CD4-positive, alpha-beta T cell treated with Interleukin-15 for 4 hours (primary cell): ENCODE data around the gene ALK.

Source experiments
- DNase-seq: peaks from one replicate; pipeline ENCODE4 v3.0.0-alpha.2; 2020; ENCODE audit warnings: low spot score

The ALK gene

DNA sequence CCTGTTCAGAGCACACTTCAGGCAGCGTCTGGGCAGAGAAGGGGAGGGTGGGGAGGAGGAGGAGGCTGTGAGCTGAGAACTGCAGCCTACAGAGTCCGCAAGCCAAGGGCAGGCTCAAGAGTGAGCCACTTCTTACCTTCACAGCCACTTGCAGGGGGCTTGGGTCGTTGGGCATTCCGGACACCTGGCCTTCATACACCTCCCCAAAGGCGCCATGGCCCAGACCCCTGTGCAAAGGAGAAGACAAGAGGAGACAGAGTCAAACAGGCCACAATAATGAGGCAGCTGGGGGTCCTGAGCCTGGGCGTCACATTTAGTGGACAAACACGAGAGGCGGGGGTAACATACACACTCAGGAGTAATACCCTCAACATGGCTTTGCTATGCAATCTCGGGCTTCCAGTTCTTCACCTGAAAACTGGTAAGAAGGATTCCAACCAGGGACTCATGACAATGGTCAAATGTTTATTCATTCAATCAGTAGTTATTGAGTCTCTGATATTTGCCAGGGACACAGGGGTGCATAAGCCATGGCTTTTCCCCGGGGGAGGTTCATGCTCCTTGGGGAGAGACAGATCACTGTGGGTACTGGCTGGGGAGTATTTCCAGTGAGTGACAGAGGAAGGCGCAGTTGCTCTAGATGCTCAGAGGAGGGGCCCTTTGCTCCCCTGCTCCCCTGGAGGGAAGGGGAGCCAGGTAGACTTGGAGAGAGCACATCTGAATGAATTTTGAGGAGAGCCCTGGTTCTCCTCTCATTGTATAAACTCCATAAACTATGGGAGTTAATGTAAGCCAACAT lies 698.8 kb downstream of the ALK start:
- no peak for DNase-seq

DNA sequence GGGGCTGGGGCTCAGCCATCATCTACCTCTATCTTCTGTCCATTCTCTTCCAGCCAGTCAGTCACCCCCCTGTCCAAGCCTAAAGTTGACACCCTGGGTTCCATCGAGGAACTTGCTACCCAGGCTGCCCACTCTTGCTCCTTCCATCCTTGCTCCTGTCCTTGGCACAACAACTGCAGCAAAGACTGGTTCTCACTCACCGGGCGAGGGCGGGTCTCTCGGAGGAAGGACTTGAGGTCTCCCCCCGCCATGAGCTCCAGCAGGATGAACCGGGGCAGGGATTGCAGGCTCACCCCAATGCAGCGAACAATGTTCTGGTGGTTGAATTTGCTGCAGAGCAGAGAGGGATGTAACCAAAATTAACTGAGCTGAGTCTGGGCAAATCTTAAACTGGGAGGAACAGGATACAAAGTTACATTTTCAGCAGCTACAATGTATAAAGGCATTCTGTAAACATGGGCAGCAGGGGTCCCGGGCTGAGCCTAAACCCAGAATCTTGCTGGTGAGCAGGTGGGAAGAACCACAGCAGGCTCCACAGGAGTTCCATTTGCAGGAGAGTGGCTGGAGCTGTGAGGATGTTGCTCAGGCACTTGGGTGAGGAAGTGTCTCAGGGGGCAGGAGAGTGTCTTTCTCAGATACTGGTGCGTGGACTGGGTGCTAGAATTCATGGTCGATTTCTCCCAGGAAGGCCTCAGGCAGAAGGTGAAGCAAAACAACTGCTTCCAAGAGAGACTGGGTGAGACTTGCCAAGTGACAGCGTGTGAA lies 700.7 kb downstream of the ALK start:
- no peak for DNase-seq

DNA sequence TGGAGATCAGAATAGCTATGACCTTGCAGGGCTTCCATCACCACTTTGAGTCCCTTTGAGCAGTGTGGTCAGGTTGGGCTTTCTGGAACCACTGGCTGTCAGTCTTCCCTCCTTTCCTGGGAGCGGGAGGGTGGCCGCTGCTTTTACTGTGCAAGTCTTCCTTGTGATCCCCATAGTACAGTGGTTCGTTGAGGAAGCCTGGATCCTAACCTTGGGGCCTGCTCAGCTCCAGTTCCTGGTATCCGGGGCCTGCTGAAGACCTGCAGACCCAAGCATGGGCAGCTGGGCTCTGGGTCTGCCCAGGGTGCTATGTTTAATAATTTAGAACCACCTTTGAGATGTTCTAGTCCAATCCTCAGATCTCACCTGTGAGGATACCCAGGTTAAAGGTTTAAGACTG lies 702.0 kb downstream of the ALK start:
- DNase-seq = no peak

DNA sequence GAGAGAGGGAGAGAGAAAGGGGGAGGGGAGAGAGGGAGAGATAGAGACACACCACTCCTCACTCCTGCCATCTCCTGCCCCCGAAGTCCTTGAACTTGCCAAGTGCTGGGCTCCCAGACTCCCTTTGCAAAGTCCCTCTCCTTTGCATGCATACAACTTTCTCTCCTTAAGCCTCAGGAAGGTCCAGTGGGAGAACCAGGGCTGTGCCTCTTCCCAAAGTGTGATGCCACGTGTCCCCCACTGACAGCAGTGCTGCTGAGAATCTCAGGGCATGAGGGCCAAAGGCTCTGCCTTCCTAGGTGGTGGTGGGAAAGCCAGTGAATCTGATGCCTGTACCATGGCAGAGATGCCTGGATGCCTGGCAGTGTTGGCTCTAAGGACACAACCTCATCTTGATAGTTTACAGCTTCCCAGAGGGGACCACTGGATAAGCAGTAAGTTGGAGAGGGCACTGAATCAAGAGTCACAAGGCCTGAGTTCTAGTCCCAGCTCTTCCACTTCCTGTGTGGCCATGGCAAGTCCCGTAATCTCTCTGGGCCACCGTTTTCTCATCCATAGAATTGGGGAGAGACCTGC lies 702.7 kb downstream of the ALK start:
- DNase-seq = no peak

DNA sequence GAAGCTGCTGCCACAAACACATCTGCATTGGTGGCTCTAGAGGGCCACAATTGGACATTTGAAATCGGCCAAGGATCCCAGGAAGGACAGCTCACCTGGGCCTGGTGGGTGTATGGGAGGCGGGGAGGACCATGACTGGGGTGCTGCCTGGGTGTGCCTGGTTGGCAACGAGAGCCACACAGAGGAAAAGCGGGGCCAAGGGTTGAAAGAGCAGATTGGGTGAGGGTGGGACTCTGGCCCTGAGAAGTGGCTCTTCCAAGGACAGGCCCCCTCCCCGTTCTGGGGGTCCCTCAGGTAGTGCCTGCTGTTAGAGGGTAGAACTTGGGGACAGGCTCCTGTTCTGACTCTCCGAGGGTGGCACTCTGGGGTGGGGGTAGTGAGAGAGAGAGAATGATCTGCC lies 703.3 kb downstream of the ALK start:
- no peak for DNase-seq

DNA sequence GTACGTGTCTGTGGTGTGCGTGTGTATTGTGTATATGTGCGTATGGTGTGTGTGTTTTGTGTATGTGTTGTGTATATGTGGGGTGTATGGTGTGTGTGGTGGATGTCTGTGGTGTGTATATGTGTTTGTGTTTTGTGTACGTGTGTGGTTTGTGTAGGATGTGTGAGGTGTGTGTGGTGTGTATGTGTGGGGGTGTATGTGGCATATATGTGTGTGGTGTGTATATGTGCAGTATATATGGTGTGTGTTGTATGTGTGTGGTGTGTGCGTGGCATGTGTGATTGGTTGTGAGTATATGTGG lies 704.8 kb downstream of the ALK start:
- DNase-seq = no peak

DNA sequence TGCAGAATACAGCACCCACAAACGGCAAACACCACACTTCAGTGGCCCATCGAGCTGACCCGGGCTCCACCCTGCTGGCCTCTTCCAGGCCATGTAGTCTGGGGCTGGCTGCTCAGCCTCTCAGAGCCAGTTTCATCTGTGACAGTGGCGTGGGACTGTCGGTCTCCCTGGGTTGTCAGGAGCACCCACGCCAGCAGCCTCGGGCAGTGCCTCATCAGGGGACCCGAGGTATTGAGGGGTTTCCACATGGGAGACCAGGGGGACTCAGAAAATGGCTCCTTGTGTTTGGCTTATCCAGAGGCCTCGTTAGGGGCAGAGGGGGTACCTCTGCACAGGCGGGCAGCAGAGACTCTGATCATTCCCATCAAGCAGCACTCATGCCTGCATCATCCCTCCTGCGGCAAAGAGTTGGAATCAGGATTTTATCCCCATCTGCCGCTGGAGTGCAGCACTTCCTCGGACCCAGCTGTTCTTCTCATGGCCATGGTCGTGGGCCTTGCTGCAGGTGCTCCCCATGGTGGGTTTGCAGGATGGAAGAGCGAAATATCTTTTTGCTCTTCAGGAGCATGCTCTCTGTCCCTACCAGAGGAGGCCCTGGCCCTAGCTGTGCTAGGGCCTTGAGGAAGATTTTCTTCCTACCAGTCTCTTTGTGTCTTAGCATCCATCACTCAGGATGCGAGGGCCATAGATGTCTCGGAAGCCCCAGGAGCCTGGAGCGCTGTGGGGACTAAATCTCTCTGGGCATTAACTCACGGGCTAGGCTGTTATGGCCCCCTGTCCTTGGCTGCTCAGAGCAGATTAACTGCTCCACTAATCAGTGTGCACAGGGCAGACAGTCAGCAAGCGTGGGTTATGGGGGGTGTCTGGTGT lies 705.4 kb downstream of the ALK start:
- DNase-seq = no peak

DNA sequence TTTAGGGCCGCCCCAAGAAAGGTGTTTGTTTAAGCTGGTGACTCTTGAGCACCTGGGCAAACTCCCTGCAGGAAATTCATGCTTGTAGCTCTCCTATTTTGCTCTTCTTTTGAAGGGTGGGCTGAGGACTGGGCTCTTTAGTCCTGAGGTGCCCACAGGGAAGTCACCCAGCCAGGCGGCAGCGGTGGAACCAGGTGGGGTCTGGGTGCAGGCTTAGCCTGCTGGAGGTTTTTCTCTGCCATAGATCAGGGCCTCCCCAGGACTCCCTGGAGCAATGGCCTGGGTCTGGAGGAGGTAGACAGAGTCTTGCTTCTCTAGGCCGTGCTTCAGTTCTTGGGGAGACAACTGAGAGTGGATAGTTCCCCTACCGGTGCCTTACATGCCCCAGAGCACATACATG lies 706.3 kb downstream of the ALK start:
- DNase-seq = no peak

DNA sequence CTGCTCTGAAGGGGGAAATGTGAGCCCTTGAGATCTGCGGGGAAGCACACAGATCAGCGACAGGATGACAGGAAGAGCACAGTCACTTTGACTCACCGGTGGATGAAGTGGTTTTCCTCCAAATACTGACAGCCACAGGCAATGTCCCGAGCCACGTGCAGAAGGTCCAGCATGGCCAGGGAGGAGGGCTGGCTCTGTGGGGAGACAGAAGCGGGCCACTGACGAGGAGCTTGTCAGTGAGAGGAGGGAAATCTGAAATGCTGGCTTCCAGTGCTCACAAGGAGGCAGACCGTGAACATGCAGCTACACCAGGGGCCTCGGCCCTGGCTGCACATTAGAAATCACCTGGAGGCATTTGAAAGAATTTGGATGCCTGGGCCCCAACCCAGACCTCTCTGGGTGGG lies 707.5 kb downstream of the ALK start:
- DNase-seq = no peak

DNA sequence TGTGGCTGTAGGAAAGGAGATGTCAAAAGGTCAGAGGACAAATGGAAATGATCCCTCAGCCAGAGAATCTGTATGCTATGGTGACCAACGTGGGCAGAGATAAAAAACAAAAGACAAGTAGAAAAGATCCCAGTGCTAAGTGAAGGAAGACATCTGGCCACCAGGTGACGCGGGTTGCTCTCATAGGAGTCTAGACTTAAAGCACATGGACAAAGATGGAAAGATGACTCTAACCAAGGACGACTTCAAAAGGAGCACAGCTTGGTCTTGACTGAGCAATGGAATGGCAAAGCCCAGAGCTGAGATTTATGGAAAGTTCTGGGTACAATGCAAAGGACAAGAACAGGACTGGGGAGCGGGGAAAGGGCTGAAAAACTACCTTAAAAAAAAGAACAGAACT lies 709.4 kb downstream of the ALK start:
- no peak for DNase-seq

DNA sequence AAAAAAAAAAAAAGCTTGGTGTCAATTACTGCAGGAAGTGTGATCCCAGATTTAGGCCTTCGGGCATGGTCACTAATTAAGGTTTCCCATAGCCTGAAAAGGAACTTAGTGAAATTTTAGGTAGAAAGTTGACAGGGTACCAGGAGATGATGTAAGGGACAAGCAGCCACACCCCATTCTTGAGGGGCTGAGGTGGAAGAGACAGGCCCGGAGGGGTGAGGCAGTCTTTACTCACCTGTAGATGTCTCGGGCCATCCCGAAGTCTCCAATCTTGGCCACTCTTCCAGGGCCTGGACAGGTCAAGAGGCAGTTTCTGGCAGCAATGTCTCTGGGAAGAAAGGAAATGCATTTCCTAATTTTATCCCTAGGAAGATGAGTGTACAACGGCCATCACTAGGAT lies 711.8 kb downstream of the ALK start:
- DNase-seq = no peak

DNA sequence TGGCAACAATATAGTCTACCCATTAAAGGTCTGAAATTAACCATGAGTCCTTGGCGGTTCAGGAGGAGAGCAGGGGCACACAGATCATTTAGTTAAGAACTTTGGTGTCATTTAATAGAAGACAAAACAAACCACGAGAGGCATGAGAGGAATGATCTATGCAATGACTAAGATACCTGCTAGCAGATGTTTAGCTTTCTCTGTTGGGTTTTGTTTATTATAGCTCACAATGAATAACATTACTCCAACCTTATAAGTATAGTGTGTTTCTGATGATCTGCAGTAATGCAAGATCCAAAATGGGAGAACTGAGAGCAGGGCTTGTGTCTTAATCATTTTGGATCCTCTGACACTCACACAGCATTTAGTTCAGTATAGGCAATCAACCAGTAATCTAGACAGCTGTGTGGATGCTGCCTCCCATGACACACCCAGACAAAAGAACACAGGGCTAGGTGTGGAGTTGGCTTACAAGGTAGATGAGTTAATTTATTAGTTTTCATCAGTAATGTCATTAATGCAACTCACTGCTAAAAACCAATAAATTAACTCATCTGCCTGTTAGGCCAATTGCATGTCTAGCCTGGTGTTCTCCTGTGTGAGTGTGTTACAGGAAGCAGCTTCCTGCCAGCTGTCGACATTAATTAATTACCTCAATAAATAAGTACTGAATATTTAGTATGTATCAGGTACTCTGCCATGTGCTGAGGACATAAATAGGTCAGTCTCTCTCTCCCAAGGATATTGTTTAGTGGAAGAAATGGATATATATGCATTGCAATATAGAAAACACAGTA lies 713.8 kb downstream of the ALK start:
- DNase-seq = no peak

DNA sequence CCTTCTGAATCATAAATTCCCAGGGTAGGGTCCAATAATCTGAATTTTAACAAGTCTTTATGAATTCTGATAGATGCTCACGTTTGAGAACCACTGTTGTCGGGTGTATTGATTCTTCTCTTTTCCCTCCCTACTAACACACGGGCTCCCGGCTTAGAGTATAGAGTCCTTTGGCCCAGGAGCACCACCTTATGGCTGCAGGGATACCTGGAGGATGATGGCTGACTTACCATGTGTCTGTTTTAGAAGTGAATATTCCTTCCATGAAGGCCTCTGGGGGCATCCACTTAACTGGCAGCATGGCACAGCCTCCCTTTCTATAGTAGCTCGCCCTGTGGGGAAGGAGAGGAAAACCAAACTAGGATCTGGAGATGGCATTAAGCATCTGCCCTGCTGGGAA lies 714.4 kb downstream of the ALK start:
- DNase-seq = no peak

DNA sequence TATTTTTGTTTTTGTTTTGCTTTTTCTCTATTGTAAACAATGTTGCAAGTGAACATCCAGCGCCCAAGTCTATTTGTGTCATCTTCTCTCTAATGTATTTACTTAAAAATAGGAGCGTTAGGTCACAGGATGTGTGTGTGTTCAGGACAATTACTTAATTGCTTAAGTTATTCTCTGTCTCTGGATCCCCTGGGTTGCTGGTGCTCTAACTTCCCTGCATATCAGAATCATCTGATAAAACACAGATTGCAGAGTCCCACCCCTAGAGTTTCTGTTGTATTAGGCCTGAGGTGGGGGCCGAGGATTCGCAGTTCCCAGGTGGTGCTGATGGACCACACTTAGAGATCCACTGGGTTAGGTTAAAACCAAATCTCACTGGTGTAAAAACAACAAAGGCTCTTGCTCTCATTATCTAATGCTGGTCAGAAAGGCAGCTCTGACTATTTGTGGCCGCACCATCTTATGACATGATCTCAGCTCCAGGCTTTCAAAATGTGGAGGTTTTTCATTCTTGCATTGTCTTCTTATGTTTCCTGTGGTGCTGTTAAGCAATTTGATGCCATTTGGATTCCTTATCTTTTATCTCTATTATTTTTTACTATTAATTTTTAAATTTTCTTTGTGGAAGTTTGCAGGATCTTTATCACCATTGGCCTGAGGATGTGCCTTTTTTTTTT lies 718.4 kb downstream of the ALK start:
- no peak for DNase-seq

DNA sequence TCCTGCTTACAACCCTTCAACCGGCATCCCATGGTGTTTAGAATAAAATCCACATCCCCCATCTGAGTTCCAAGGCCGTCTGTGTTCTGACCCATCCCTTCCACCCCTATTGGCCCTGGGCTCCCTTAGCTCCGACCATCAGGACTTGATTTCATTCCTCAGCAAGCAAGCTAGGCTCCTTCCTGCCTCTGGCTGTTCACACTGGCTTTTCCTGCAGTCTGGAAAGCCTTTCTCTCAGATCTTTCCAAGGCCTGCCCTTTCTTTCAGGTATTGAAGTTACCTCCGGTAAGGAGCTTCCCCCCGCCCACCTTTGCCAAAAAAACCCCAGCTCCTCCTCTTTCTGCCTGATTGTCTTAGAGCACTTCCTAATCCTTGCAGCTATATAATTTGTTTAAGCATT lies 719.4 kb downstream of the ALK start:
- DNase-seq = no peak

DNA sequence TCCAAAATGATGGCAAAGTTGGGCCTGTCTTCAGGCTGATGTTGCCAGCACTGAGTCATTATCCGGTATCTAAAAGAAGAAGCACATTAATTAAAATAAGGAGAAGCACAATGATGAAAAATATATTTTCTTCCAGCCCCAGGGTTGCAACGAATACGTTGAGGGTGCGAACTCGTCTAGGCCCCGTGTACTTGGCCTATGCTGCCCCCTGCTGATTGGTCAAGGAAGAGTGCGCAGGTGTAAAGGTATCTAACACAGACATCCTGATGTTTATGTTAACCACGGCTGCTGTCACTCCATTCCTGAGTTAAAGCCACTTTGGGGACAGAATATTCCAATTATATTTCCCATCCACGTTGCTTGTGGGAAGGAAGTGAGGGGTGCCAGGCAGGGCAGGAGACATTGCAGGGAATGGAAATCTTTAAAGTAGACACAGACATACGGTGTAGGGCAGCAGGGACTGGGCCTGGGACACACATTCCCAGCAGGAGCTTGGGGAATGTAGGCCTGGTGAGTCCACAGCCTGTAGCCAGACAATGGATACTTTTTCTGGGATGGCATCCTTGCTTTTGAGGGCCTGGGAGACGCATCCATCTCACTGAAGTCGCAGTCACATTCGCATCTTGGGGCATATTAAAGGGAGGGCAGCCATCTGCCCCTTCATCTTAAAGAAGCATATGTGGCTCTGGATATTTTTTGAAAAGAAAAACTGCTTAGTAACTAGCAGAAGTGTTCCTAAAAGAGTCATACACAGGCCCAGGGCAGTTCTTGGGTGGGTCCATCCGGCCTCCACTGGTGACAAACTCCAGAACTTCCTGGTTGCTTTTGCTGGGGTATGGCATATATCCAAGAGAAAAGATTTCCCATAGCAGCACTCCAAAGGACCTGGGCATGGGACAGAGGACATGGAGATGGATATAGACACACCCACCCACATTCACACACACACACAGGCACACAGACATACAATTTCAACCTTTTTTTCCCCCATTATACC lies 724.3 kb downstream of the ALK start:
- peak; percentile 78 for DNase-seq

DNA sequence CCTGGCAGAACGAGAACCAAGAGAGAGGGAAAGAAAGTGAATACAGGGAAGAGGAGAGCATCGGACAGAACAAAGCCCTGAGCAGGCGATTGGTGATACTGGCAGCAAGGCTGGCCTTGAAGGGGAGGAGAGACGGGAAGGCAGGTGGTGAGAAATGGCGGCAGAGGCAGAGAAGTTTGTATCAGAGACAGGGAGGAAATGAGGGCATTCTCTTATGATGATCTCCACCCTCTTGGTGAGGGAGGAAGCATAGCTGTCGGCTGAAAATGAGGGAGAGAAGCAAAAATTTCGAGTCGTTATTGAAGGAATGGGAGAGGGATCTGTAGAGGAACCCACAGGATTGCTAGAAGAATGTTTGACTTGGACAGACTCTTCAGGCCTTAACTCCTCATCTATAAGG lies 725.6 kb downstream of the ALK start:
- DNase-seq = no peak

DNA sequence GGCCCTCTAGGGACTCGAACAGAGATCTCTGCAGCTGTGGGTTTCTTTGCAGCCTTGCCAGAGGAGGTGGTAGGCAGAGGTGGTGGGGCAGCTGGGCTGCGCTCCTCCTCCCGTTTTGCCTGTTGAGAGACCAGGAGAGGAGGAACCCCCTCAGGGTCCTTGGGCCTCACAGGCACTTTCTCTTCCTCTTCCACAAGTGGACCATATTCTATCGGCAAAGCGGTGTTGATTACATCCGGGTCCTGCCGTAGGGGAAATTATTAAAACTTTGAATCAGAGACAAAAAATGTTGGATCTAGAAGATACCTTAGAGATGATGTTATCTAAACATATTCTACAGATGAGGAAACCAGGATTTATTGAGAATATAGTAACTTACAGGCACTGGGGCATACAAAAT lies 727.7 kb downstream of the ALK start:
- DNase-seq = no peak

DNA sequence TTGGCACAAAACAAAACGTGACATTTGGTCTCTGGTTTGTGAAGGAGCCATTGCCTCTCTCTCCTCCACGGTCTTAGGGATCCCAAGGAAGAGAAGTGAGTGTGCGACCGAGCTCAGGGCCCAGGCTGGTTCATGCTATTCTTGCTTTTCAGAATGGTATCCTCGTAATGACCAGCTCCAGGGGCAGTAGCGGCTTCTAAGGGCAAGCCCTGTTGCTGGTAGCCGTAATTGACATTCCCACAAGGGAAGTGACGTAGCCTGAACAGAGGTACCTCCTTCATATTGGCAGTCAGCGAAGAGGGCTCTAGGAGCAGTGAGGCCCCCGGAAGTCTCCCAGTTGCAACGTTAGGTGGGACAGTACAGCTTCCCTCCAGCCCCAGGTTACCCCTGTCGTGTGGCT lies 728.3 kb downstream of the ALK start:
- DNase-seq = no peak

DNA sequence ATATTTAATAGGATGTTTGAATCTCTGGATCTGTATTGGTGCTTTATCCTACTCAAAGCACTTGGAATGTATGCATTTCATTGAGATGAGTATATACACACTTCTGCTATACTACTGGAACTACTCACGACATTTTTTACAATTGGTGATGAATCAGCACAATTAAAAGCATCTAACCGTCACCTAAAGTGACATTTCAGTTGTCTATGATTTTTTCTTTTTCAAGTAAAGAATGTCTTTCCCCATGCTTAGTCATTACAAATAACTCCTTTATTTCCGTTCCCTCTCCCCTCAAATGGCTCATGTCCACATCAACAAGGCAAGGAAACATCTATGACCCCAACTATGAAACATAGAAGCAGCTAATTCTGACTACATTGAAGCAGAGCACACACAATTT lies 728.9 kb downstream of the ALK start:
- no peak for DNase-seq
